ENCODE data around the gene SLC38A11.
"Not testable (repeated sequence)": the region's sequence is repeated elsewhere in the genome, so short reads cannot be mapped to it uniquely, and the experiment has no call there.

SLC38A11 gene

DNA sequence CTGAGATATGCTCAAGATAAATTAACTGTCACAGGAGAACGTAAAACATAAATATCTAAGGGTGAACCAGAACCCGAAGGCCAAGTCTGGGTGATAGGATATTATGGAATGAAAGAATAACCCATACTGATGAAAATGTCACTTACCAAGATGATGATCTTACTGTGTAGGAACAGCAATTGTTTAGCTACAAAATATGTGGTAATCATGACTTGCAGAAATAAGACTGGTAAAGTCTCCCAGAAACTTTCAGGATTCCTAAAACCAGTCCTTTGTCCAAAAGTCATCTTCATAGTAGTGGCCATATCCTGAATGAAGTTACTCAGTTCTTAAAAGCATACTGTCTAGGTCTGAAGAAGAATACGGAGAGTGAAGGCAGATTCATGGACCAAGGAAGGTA lies 30.7 kb upstream of the SLC38A11 start:
- not testable (repeated sequence) for H3K9me3 ChIP-seq (ENCODE audit: low read length); H3F3A ChIP-seq (ENCODE audit: insufficient read depth, low read length); H3K9me2 ChIP-seq (ENCODE audit: low read depth, low read length); H3K4me3 ChIP-seq (ENCODE audit: low read depth, low read length, poor library complexity, severe bottlenecking); H3K79me2 ChIP-seq (ENCODE audit: insufficient read depth, low read length); H4K20me1 ChIP-seq (ENCODE audit: insufficient read depth, low read length); H3K9ac ChIP-seq (ENCODE audit: low read length); H3K27me3 ChIP-seq (ENCODE audit: insufficient read depth, low read length); H3K4me2 ChIP-seq (ENCODE audit: low read length); H2AFZ ChIP-seq (ENCODE audit: low read length); H3K4me1 ChIP-seq (ENCODE audit: insufficient read depth, low read length, severe bottlenecking); H3K36me3 ChIP-seq (ENCODE audit: insufficient read depth, low read length); H3K27ac ChIP-seq (ENCODE audit: low read depth, low read length, poor library complexity, severe bottlenecking)

- no peak overlapping the region for H3K9ac ChIP-seq (ENCODE audit: low read length)
- H3K36me3 ChIP-seq (ENCODE audit: insufficient read depth, low read length): no peaks in the 10 kb centered on the region
- H4K20me1 ChIP-seq (ENCODE audit: insufficient read depth, low read length): no peaks in the 10 kb centered on the region
- no peak overlapping the region for H3K4me3 ChIP-seq (ENCODE audit: low read depth, low read length, poor library complexity, severe bottlenecking)
- TF ChIP-seq EZH2 (IDR thresholded peaks at IDR 0.05; ENCODE audit: borderline replicate concordance, low read length): no peak
- TF ChIP-seq, protein P1, sequence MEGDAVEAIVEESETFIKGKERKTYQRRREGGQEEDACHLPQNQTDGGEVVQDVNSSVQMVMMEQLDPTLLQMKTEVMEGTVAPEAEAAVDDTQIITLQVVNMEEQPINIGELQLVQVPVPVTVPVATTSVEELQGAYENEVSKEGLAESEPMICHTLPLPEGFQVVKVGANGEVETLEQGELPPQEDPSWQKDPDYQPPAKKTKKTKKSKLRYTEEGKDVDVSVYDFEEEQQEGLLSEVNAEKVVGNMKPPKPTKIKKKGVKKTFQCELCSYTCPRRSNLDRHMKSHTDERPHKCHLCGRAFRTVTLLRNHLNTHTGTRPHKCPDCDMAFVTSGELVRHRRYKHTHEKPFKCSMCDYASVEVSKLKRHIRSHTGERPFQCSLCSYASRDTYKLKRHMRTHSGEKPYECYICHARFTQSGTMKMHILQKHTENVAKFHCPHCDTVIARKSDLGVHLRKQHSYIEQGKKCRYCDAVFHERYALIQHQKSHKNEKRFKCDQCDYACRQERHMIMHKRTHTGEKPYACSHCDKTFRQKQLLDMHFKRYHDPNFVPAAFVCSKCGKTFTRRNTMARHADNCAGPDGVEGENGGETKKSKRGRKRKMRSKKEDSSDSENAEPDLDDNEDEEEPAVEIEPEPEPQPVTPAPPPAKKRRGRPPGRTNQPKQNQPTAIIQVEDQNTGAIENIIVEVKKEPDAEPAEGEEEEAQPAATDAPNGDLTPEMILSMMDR (IDR thresholded peaks at IDR 0.05; ENCODE audit: low read length): no peak
- H3K27me3 ChIP-seq (ENCODE audit: insufficient read depth, low read length): no peaks in the 10 kb centered on the region
- no peaks in the 10 kb centered on the region for H3F3A ChIP-seq (ENCODE audit: insufficient read depth, low read length)
- no peak overlapping the region for H2AFZ ChIP-seq (ENCODE audit: low read length)
- no peaks in the 10 kb centered on the region for H3K9me3 ChIP-seq (ENCODE audit: low read length)
- no peak overlapping the region for H3K4me2 ChIP-seq (ENCODE audit: low read length)
- no peak overlapping the region for H3K27ac ChIP-seq (ENCODE audit: low read depth, low read length, poor library complexity, severe bottlenecking)
- no peaks in the 10 kb centered on the region for H3K79me2 ChIP-seq (ENCODE audit: insufficient read depth, low read length)
- no peaks in the 10 kb centered on the region for H3K9me2 ChIP-seq (ENCODE audit: low read depth, low read length)
- no peaks in the 10 kb centered on the region for H3K4me1 ChIP-seq (ENCODE audit: insufficient read depth, low read length, severe bottlenecking)
Observed at GRCh38 chr2:164984428-164984827, 29.1 kb upstream of the SLC38A11 start.

GRCh38 chr2:164981217-164981990 lies 26.1 kb upstream of the SLC38A11 start:
- Histone ChIP-seq H3K36me3 (ENCODE audit: insufficient read depth, low read length) (no peaks in the 10 kb centered on the region), H4K20me1 (ENCODE audit: insufficient read depth, low read length) (no peaks in the 10 kb centered on the region), H3K27me3 (ENCODE audit: insufficient read depth, low read length) (no peaks in the 10 kb centered on the region), H3K4me2 (ENCODE audit: low read length) (no peak overlapping the region), H3K9me3 (ENCODE audit: low read length) (no peaks in the 10 kb centered on the region), H3K9me2 (ENCODE audit: low read depth, low read length) (no peaks in the 10 kb centered on the region), H3K4me1 (ENCODE audit: insufficient read depth, low read length, severe bottlenecking) (no peaks in the 10 kb centered on the region), H3K27ac (ENCODE audit: low read depth, low read length, poor library complexity, severe bottlenecking) (no peak overlapping the region), H3K4me3 (ENCODE audit: low read depth, low read length, poor library complexity, severe bottlenecking) (no peak overlapping the region), H2AFZ (ENCODE audit: low read length) (no peak overlapping the region), H3F3A (ENCODE audit: insufficient read depth, low read length) (no peaks in the 10 kb centered on the region), H3K9ac (ENCODE audit: low read length) (no peak overlapping the region), H3K79me2 (ENCODE audit: insufficient read depth, low read length) (no peaks in the 10 kb centered on the region)
- TF ChIP-seq, protein P1 (IDR thresholded peaks at IDR 0.05; ENCODE audit: low read length): no peak
- no peak for TF ChIP-seq EZH2 (IDR thresholded peaks at IDR 0.05; ENCODE audit: borderline replicate concordance, low read length)

- not testable (repeated sequence) for H2AFZ ChIP-seq (ENCODE audit: low read length); H3K36me3 ChIP-seq (ENCODE audit: insufficient read depth, low read length); H3K9me3 ChIP-seq (ENCODE audit: low read length); H3K27me3 ChIP-seq (ENCODE audit: insufficient read depth, low read length); H3F3A ChIP-seq (ENCODE audit: insufficient read depth, low read length); H3K4me3 ChIP-seq (ENCODE audit: low read depth, low read length, poor library complexity, severe bottlenecking); H3K4me1 ChIP-seq (ENCODE audit: insufficient read depth, low read length, severe bottlenecking); H3K79me2 ChIP-seq (ENCODE audit: insufficient read depth, low read length); H3K9ac ChIP-seq (ENCODE audit: low read length); H3K27ac ChIP-seq (ENCODE audit: low read depth, low read length, poor library complexity, severe bottlenecking); H3K9me2 ChIP-seq (ENCODE audit: low read depth, low read length); H4K20me1 ChIP-seq (ENCODE audit: insufficient read depth, low read length); H3K4me2 ChIP-seq (ENCODE audit: low read length)
Observed at GRCh38 chr2:164980688-164981087, 25.4 kb upstream of the SLC38A11 start.

Data from OCI-LY1 (cell line).